ENCODE measurements around the gene IFNG-AS1. TPM values are rescaled to one million over a fixed set of nuclear protein-coding genes. Genes with fewer than 3 reads are reported as not detected.
A peak's percentile ranks its signal among the peaks of the same experiment; 100 is the strongest.

Gene IFNG-AS1
- total and polyA plus RNA-seq, 2 donors from 2014 or later, result 0.85 TPM; not detected in 1

DNA sequence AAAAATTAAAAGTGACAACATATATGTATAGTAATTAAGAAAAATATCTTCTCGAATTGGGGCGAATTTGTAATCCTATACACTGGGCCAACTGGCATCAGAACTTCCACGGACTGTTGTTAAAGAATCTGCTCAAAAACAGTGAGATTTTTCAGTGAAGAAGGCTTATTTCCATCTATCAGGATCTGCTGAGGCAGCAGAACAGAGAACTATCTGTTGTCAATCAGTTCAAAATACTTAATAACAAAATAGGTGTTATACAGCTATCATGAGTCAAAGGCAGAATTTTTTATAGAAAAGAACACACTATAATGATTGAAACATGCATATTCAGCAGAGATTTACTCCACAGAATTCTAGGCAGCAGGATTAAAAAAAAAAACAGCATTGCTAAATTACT is 41.9 kb downstream of the IFNG-AS1 start:
- intact Hi-C loops (cut with DNase I), result no loop called here
- no peak overlapping the region for H3K4me3 ChIP-seq (ENCODE audit: low read length in 3 of 3)
- H3K27me3 ChIP-seq (ENCODE audit: control insufficient read depth, insufficient read depth, low read length), result no peaks in the 10 kb centered on the region
- no peaks in the 10 kb centered on the region for H3K36me3 ChIP-seq (ENCODE audit: control insufficient read depth in 2 of 3, insufficient read depth in 3 of 3, low read length in 3 of 3)
- DNase-seq (no peak), FAIRE-seq (no peak)
- no peak overlapping the region for H3K27ac ChIP-seq (ENCODE audit: low read depth in 2 of 2, low read length in 2 of 2)
- TF ChIP-seq, protein P1, sequence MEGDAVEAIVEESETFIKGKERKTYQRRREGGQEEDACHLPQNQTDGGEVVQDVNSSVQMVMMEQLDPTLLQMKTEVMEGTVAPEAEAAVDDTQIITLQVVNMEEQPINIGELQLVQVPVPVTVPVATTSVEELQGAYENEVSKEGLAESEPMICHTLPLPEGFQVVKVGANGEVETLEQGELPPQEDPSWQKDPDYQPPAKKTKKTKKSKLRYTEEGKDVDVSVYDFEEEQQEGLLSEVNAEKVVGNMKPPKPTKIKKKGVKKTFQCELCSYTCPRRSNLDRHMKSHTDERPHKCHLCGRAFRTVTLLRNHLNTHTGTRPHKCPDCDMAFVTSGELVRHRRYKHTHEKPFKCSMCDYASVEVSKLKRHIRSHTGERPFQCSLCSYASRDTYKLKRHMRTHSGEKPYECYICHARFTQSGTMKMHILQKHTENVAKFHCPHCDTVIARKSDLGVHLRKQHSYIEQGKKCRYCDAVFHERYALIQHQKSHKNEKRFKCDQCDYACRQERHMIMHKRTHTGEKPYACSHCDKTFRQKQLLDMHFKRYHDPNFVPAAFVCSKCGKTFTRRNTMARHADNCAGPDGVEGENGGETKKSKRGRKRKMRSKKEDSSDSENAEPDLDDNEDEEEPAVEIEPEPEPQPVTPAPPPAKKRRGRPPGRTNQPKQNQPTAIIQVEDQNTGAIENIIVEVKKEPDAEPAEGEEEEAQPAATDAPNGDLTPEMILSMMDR (IDR thresholded peaks at IDR 0.05; ENCODE audit: borderline replicate concordance, extremely low read depth, insufficient read depth), result no peak
- H3K9ac ChIP-seq (ENCODE audit: low read length in 3 of 3), result no peak overlapping the region
- H3K4me1 ChIP-seq (ENCODE audit: control insufficient read depth in 2 of 3, insufficient read depth in 2 of 3, low read depth in 1 of 3, low read length in 3 of 3), result no peaks in the 10 kb centered on the region
- no peaks in the 10 kb centered on the region for H3K9me3 ChIP-seq (ENCODE audit: control insufficient read depth in 2 of 3, insufficient read depth in 1 of 3, low read length in 3 of 3)

DNA sequence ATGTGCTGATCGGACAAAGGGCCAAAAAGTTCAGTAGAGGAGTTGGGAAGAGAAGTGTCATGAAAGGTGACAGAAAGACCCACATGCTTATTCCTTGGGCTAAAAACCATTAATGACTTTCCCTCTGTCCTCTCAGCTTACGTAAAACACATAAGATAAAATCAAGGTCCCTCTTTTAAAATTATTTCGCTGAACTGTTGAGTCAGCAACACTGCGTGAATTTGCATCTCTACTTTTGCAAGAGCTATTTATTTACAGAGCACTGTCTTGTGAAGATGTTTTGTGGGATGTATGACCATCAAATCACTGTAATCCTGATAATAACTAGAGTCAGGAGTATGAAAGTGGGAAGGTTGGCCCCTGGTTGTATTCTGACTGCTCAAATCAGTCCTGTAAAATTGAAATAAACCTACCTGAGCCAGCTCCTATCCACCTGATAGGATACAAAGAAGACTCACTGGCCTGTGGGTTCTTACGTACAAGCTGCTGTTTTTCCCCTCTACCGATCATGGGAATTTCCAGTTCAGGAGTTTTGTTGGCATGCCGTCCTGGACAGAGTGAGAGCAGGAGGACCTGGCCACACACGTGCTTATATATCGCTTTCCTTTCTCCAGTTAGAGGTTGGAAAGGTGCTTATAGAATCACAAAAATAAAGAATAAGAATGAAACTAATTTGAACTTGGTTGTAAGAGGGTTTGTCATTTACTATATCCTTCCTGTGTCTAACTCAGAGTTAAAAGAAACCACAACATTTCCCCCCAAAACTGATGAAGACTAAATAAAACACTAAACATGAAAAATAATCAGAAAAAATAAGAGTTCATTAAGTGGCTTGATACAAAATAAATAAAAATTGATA is 42.9 kb downstream of the IFNG-AS1 start:
- H3K27ac ChIP-seq (ENCODE audit: low read depth in 2 of 2, low read length in 2 of 2), result no peak overlapping the region

DNA sequence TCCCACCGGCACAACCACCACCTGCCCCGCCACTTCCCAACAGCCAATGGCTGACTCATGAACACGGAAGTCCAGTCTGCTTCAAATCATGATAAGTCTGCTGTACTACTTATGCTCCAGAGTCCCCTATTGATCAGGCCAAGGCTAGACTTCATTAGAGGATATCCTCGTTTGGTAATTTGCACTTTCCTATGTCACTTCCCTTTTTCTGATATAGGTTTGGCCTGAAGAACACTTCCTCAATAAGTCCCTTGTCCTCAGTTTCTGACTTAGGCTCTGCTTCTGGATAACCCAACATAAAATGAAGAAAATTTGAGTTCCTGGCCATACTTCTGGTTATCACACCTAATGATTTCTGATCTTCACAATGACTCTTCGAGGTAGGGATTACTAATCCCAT is 45.3 kb downstream of the IFNG-AS1 start:
- Histone ChIP-seq H3K9me3 (ENCODE audit: control insufficient read depth in 2 of 3, insufficient read depth in 1 of 3, low read length in 3 of 3) (no peaks in the 10 kb centered on the region), H3K9ac (ENCODE audit: low read length in 3 of 3) (no peak overlapping the region), H3K27ac (ENCODE audit: low read depth in 2 of 2, low read length in 2 of 2) (no peak overlapping the region), H3K4me1 (ENCODE audit: control insufficient read depth in 2 of 3, insufficient read depth in 2 of 3, low read depth in 1 of 3, low read length in 3 of 3) (no peaks in the 10 kb centered on the region), H3K4me3 (ENCODE audit: low read length in 3 of 3) (no peak overlapping the region), H3K27me3 (ENCODE audit: control insufficient read depth, insufficient read depth, low read length) (no peaks in the 10 kb centered on the region), H3K36me3 (ENCODE audit: control insufficient read depth in 2 of 3, insufficient read depth in 3 of 3, low read length in 3 of 3) (no peaks in the 10 kb centered on the region)
- TF ChIP-seq, protein P1 (IDR thresholded peaks at IDR 0.05; ENCODE audit: borderline replicate concordance, extremely low read depth, insufficient read depth), result no peak
- intact Hi-C loops (cut with DNase I), result no loop called here
- FAIRE-seq (no peak), DNase-seq (no peak)

More for the DNA sequence above, 42.9 kb downstream of the IFNG-AS1 start:
- H3K27me3 ChIP-seq (ENCODE audit: control insufficient read depth, insufficient read depth, low read length), result no peaks in the 10 kb centered on the region
- FAIRE-seq, result no peak
- no peak overlapping the region for H3K9ac ChIP-seq (ENCODE audit: low read length in 3 of 3)
- peak in 2 of 5 donors; percentile 52 to 63 for DNase-seq
- no peak overlapping the region for H3K4me3 ChIP-seq (ENCODE audit: low read length in 3 of 3)
- H3K36me3 ChIP-seq (ENCODE audit: control insufficient read depth in 2 of 3, insufficient read depth in 3 of 3, low read length in 3 of 3), result no peaks in the 10 kb centered on the region
- TF ChIP-seq, protein P1 (IDR thresholded peaks at IDR 0.05; ENCODE audit: borderline replicate concordance, extremely low read depth, insufficient read depth), result no peak
- no peaks in the 10 kb centered on the region for H3K9me3 ChIP-seq (ENCODE audit: control insufficient read depth in 2 of 3, insufficient read depth in 1 of 3, low read length in 3 of 3)
- H3K4me1 ChIP-seq (ENCODE audit: control insufficient read depth in 2 of 3, insufficient read depth in 2 of 3, low read depth in 1 of 3, low read length in 3 of 3), result no peaks in the 10 kb centered on the region
- intact Hi-C loops (cut with DNase I), result no loop called here

Measured in kidney (tissue), 14 donors.